Endothelial cell of umbilical vein (primary cell): Measurements from ENCODE around the gene STRN. TPM values are rescaled to one million over a fixed set of nuclear protein-coding genes. Genes with fewer than 3 reads are reported as not detected.

Experiments
- BruUV-seq: library from RNA; stranded (reverse); fragments of 400-500 nt; replicated peaks from 2 replicates; lab custom pipeline; 2021; lab: Mats Ljungman, UMichigan
- CTCF ChIA-PET: fragments of 300-600, 350-600 bp; sonication (Branson Sonifier 250); formaldehyde crosslinking; loops from one replicate; lab custom pipeline; 2021; ENCODE audit warnings: antibody characterized with exemption, inconsistent platforms; lab: Charles Lee
- POLR2A ChIA-PET: fragments of 300-600, 350-600 bp; sonication (Branson Sonifier 250); formaldehyde crosslinking; loops from one replicate; lab custom pipeline; 2021; ENCODE audit warnings: antibody characterized with exemption, inconsistent platforms; lab: Charles Lee
- DNase-seq: peaks from one replicate; pipeline ENCODE4 v3.0.0-alpha.2; 2011; ENCODE audit warnings: low read depth, low spot score
- FAIRE-seq: peaks from 2 replicates; lab custom pipeline; 2011; peaks lifted over from hg19 to GRCh38; lab: Jason Lieb, UNC
- H2AFZ ChIP-seq: 2 replicates; pipeline ENCODE4 v1.6.0; 2012; ENCODE audit warnings: low read depth, low read length, control low read depth, inconsistent platforms
- H3K27ac ChIP-seq: 2 replicates; pipeline ENCODE4 v1.5.1; 2011; ENCODE audit warnings: low read depth, mild to moderate bottlenecking, control low read depth, low read length, moderate library complexity; ENCODE audit not compliant: insufficient read depth
- H3K27me3 ChIP-seq, 2 experiments: 2 replicates each; pipeline versions ENCODE4 v1.6.0 to v1.6.1; 2011; ENCODE audit warnings: low read length in 2 of 2, mixed read lengths in 1 of 2; ENCODE audit not compliant: control insufficient read depth in 2 of 2, insufficient read depth in 2 of 2
- H3K36me3 ChIP-seq, 2 experiments: 2 replicates in 1 of 2; 3 replicates in 1 of 2; pipeline ENCODE4 v1.5.1; 2011; ENCODE audit warnings: low read length in 2 of 2, mild to moderate bottlenecking in 1 of 2, moderate library complexity in 1 of 2; ENCODE audit not compliant: control insufficient read depth in 2 of 2, insufficient read depth in 2 of 2; ENCODE audit errors: extremely low read depth in 1 of 2
- H3K4me1 ChIP-seq: 3 replicates; pipeline ENCODE4 v1.5.1; 2011; ENCODE audit warnings: mild to moderate bottlenecking, low read length; ENCODE audit not compliant: control insufficient read depth, insufficient read depth; ENCODE audit errors: extremely low read depth
- H3K4me2 ChIP-seq: 2 replicates; pipeline ENCODE4 v1.6.1; 2011; ENCODE audit warnings: low read length, control low read depth, mixed read lengths; ENCODE audit not compliant: insufficient read depth
- H3K4me3 ChIP-seq, 3 experiments: fragments of 200-600 bp in 1 of 3; sonication (generic), shearing (Covaris generic) in 1 of 3; replicated peaks in 1 of 3; 2 replicates each; pipeline ENCODE4 v1.5.1; 2011 to 2016; ENCODE audit warnings: control low read depth in 3 of 3, low read length in 3 of 3, mild to moderate bottlenecking in 2 of 3, inconsistent platforms in 1 of 3, low read depth in 1 of 3, moderate library complexity in 1 of 3; ENCODE audit not compliant: insufficient read depth in 1 of 3
- H3K79me2 ChIP-seq: 2 replicates; pipeline ENCODE4 v1.6.0; 2012; ENCODE audit warnings: low read length, inconsistent platforms; ENCODE audit not compliant: control insufficient read depth, insufficient read depth
- H3K9ac ChIP-seq: replicated peaks from 2 replicates; pipeline ENCODE3; 2011; ENCODE audit warnings: low read length, control low read depth; ENCODE audit not compliant: insufficient read depth; ENCODE audit errors: extremely low read depth
- H3K9me1 ChIP-seq: replicated peaks from 3 replicates; pipeline ENCODE4 v1.6.0; 2011; ENCODE audit warnings: mild to moderate bottlenecking, low read length; ENCODE audit not compliant: control insufficient read depth, insufficient read depth; ENCODE audit errors: extremely low read depth
- H3K9me3 ChIP-seq: replicated peaks from 2 replicates; pipeline ENCODE4 v1.5.1; 2012; ENCODE audit warnings: low read length, inconsistent platforms; ENCODE audit not compliant: control insufficient read depth, insufficient read depth
- H4K20me1 ChIP-seq: replicated peaks from 2 replicates; pipeline ENCODE3; 2011; ENCODE audit warnings: mild to moderate bottlenecking, low read length; ENCODE audit not compliant: control insufficient read depth, insufficient read depth; ENCODE audit errors: extremely low read depth
- CTCF ChIP-seq, 2 donors: IDR thresholded peaks; 1 replicate in 1 of 2; 2 replicates in 1 of 2; pipeline ENCODE4 v1.5.1; 2011; ENCODE audit warnings: low read length in 2 of 2, mild to moderate bottlenecking in 2 of 2, moderate library complexity in 2 of 2, control low read depth in 1 of 2, inconsistent platforms in 1 of 2, low read depth in 1 of 2; ENCODE audit not compliant: insufficient read depth in 1 of 2; ENCODE audit errors: extremely low read depth in 1 of 2
- EZH2 ChIP-seq: IDR thresholded peaks from 2 replicates; pipeline ENCODE4 v1.6.1; 2012; ENCODE audit warnings: borderline replicate concordance, low read depth, mild to moderate bottlenecking, moderate library complexity, low read length, inconsistent platforms; ENCODE audit not compliant: severe bottlenecking
- FOS ChIP-seq: IDR thresholded peaks from 2 replicates; pipeline ENCODE4 v1.6.1; 2011; ENCODE audit warnings: mild to moderate bottlenecking, low read length, moderate library complexity, borderline replicate concordance; ENCODE audit not compliant: insufficient read depth
- GATA2 ChIP-seq: IDR thresholded peaks from 2 replicates; pipeline ENCODE4 v1.7.0; 2011; ENCODE audit warnings: low read depth, mild to moderate bottlenecking, moderate library complexity, mixed read lengths, low read length; ENCODE audit not compliant: insufficient read length, insufficient read depth
- JUN ChIP-seq: IDR thresholded peaks from 2 replicates; pipeline ENCODE4 v1.6.1; 2011; ENCODE audit warnings: borderline replicate concordance, low read depth; ENCODE audit not compliant: insufficient read length, insufficient read depth
- MYC ChIP-seq: IDR thresholded peaks from one replicate; pipeline ENCODE4 v1.6.1; 2011; ENCODE audit warnings: mild to moderate bottlenecking, low read depth, low read length
- POLR2A ChIP-seq: IDR thresholded peaks from 2 replicates; pipeline ENCODE4 v1.6.1; 2012; ENCODE audit warnings: low read depth, mild to moderate bottlenecking, control low read depth, low read length
- POLR2AphosphoS5 ChIP-seq: IDR thresholded peaks from 2 replicates; pipeline ENCODE4 v1.6.1; 2012; ENCODE audit warnings: low read depth, mild to moderate bottlenecking, control low read depth, low read length, moderate library complexity; ENCODE audit not compliant: insufficient read depth
- dilution Hi-C: fragments of 300-500 bp; cut with MboI; formaldehyde crosslinking; loops from one replicate; pipeline ENCODE4 v1.15.0; 2019; ENCODE audit warnings: low sequenced_read_pairs; ENCODE audit not compliant: extremely low pct_ligation_motif_present
- intact Hi-C: fragments of 100-400 bp; cut with micrococcal nuclease; formaldehyde crosslinking; loops from one replicate; pipeline ENCODE4 v1.10.0; 2022
- polyA plus RNA-seq, 4 experiments: library from polyadenylated mRNA; depleted of rRNA in 3 of 4; stranded (reverse) in 3 of 4; unstranded in 1 of 4; fragments of >200 nt; gene quantifications; 2 replicates each; pipeline versions ENCODE4 v1.2.1 to v1.2.3, GENCODE V29; 2011 to 2012; ENCODE audit warnings: missing spikeins in 1 of 4
- total RNA-seq: library from RNA; stranded (reverse); gene quantifications from 2 replicates; pipeline ENCODE4 v1.2.3, GENCODE V29; 2021

The STRN gene
- total and polyA plus RNA-seq, 2 donors (not counting 3 experiments of a cell fraction or from before 2014, with no cell fraction given), result 6.7 to 33.4 TPM

- FAIRE-seq, result peak; percentile 89
- Histone ChIP-seq H3K27me3 (no peaks in the 10 kb centered on the region), H3K9me1 (no peaks in the 10 kb centered on the region), H3K4me3 (no peak overlapping the region), H3K36me3 (no peaks in the 10 kb centered on the region), H3K4me1 (peaks cover 24% of the 10 kb centered on the region), H2AFZ (no peak overlapping the region), H3K27ac (peak overlapping the region; percentile 74), H4K20me1 (no peaks in the 10 kb centered on the region), H3K9me3 (no peaks in the 10 kb centered on the region), H3K4me2 (peak overlapping the region; percentile 65), H3K9ac (no peak overlapping the region), H3K79me2 (peaks cover 65% of the 10 kb centered on the region)
- TF ChIP-seq GATA2, result peak; percentile 33
- TF ChIP-seq POLR2AphosphoS5, result no peak
- no peak for TF ChIP-seq EZH2
- TF ChIP-seq POLR2A, result no peak
- no peak for TF ChIP-seq MYC
- TF ChIP-seq JUN, result no peak
- peak; percentile 71 for TF ChIP-seq FOS
- TF ChIP-seq CTCF (IDR thresholded peaks at IDR 0.05; ENCODE audit: extremely low read depth in 1 of 2, insufficient read depth in 1 of 2, low read depth in 1 of 2, low read length in 2 of 2), result no peak
- DNase-seq, result peak; percentile 74
- intact Hi-C loops (loop anchor here (1.0 kb wide), 1 partner anchor 20 kb away; no protein-coding TSS in a partner anchor), dilution Hi-C loops (no loop called here)
- ChIA-PET CTCF (interaction anchor here (1.0 to 1.5 kb wide), 7 partner anchors 9 to 62 kb away, joined by 3 to 6 read pairs (median 3); no protein-coding TSS in a partner anchor), POLR2A (no interaction called here)
- BruUV-seq, result no TSS peak
Measured at GRCh38 chr2:36951574-36951973, 14.8 kb downstream of the STRN start.
